Urothelium cell line (cell line): ENCODE data around the gene TGFA.

ENCODE experiments used
- DNase-seq: peaks from one replicate; pipeline ENCODE4 v3.0.0; 2011; ENCODE audit warnings: low spot score, mixed read lengths
- FAIRE-seq: peaks from 2 replicates; lab custom pipeline; 2011; peaks lifted over from hg19 to GRCh38; lab: Jason Lieb, UNC

Gene TGFA

GRCh38 chr2:70525032-70525431 lies 28.6 kb downstream of the TGFA start:
- peak; percentile 58 for DNase-seq
- FAIRE-seq: peak; percentile 44

- DNase-seq: peak; percentile 95
- FAIRE-seq: peak; percentile 44
These were observed 29.3 kb downstream of the TGFA start for GRCh38 chr2:70523996-70524965.

- DNase-seq (no peak), FAIRE-seq (no peak)
These were observed 30.0 kb downstream of the TGFA start for GRCh38 chr2:70523672-70523995.

GRCh38 chr2:70522627-70523026 lies 31.0 kb downstream of the TGFA start:
- FAIRE-seq (no peak), DNase-seq (no peak)

- DNase-seq: no peak
- no peak for FAIRE-seq
These were observed 32.8 kb downstream of the TGFA start for GRCh38 chr2:70520825-70521224.

GRCh38 chr2:70519453-70519852 lies 34.2 kb downstream of the TGFA start:
- no peak for FAIRE-seq
- no peak for DNase-seq

GRCh38 chr2:70518557-70518956 lies 35.1 kb downstream of the TGFA start:
- FAIRE-seq: no peak
- DNase-seq: no peak

GRCh38 chr2:70517804-70518203 lies 35.8 kb downstream of the TGFA start:
- no peak for FAIRE-seq
- DNase-seq: no peak

- DNase-seq (peak; percentile 68), FAIRE-seq (peak; percentile 90)
These were observed 37.0 kb downstream of the TGFA start for GRCh38 chr2:70516596-70516995.

- DNase-seq (no peak), FAIRE-seq (no peak)
These were observed 37.7 kb downstream of the TGFA start for GRCh38 chr2:70515938-70516337.

- FAIRE-seq (no peak), DNase-seq (no peak)
These were observed 39.0 kb downstream of the TGFA start for GRCh38 chr2:70514612-70515055.

GRCh38 chr2:70513738-70514137 lies 39.9 kb downstream of the TGFA start:
- FAIRE-seq (no peak), DNase-seq (no peak)

GRCh38 chr2:70511971-70512729 lies 41.5 kb downstream of the TGFA start:
- DNase-seq: no peak
- no peak for FAIRE-seq

- no peak for DNase-seq
- FAIRE-seq: peak; percentile 23
These were observed 43.3 kb downstream of the TGFA start for GRCh38 chr2:70510313-70510712.

GRCh38 chr2:70509565-70509964 lies 44.1 kb downstream of the TGFA start:
- no peak for FAIRE-seq
- no peak for DNase-seq

- no peak for DNase-seq
- no peak for FAIRE-seq
These were observed 44.7 kb downstream of the TGFA start for GRCh38 chr2:70508711-70509462.

GRCh38 chr2:70505613-70506391 lies 47.8 kb downstream of the TGFA start:
- FAIRE-seq: no peak
- DNase-seq: no peak

GRCh38 chr2:70504750-70505149 lies 48.9 kb downstream of the TGFA start:
- DNase-seq: no peak
- FAIRE-seq: no peak

- FAIRE-seq (no peak), DNase-seq (no peak)
These were observed 49.7 kb downstream of the TGFA start for GRCh38 chr2:70503896-70504295.

GRCh38 chr2:70501728-70502127 lies 51.9 kb downstream of the TGFA start:
- FAIRE-seq (no peak), DNase-seq (no peak)
